HG02870 (cell line): ENCODE measurements around the gene NDUFA1.
"Not testable (repeated sequence)": the region's sequence is repeated elsewhere in the genome, so short reads cannot be mapped to it uniquely, and the experiment has no call there.

ENCODE experiments used
- ATAC-seq: cut with Tn5 transposase; IDR thresholded peaks from one replicate; pipeline ENCODE4 v1.9.1; 2021; ENCODE audit warnings: mild to moderate bottlenecking, moderate library complexity; ENCODE audit not compliant: unreplicated experiment

Gene NDUFA1

DNA sequence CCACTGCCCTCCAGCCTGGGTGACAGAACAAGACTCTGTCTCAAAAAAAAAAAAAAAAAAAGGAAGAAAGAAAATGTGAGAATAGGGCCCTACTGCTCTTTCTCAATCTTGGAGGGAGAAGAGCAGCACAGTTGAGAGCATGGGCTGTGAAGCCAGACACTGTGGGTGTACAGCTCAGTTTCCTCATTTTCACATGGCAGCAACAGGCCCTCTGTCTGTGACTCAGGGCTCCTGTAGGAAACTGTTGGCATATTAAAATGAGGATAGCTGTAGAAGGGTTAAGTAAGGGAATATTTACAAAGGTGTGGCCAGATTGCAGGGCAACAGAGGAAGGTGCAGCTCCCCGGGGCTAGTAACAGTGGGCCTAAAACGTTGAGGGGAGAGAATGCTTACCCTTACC, 27.5 kb downstream of the NDUFA1 start:
- no peak for ATAC-seq

DNA sequence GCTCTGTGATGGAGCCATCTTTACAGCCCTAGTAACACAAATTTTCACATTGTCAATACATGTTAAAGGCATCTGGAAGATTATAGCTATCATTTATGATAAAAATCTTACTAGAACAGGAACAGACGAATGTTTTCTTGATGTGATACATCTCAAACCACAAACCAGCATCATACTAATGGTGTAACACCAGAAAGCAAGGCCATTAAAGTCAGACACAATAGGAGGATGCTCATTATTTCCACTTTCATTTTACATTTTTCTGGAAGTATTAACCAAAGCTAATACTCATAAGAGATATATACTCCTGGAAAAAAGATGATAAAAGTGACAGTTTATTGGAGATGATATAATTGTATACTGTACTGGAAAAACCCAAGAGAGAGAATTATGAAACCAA, 29.3 kb downstream of the NDUFA1 start:
- no peak for ATAC-seq

DNA sequence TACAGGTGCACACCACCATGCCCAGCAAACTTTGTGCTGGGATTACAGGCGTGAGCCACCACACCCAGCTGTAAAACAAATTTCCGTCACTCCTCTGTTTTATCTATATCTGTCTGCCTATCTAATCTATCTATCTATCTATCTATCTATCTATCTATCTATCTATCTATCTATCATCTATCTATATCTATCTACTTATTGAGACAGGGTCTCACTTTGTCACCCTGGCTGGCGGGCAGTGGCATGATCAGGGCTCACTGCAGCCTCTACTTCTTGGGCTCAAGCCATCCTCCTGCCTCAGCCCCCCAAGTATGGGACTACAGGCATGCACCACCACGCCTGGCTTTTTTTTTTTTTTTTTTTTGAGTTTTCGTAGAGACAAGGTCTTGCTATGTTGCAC, 44.7 kb downstream of the NDUFA1 start:
- ATAC-seq = no peak

DNA sequence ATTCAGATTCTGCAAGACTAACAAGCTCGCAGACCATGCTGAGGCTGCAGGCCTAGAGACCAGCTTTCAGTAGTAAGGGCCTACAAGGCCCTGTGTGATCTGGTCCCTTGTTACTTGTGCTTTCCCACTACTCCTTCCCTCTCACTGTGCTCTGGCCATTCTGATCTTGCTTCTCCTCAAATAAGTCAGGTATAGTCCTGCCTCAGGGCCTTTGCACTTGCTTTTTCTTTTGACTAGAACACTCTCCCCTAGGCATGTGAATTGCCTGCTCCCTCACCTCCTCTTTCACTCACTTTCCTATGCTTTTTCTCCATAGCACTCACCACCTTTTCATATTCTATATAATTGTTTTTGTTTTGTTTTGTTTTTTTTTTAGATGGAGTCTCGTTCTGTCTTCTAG, 46.2 kb downstream of the NDUFA1 start:
- no peak for ATAC-seq

DNA sequence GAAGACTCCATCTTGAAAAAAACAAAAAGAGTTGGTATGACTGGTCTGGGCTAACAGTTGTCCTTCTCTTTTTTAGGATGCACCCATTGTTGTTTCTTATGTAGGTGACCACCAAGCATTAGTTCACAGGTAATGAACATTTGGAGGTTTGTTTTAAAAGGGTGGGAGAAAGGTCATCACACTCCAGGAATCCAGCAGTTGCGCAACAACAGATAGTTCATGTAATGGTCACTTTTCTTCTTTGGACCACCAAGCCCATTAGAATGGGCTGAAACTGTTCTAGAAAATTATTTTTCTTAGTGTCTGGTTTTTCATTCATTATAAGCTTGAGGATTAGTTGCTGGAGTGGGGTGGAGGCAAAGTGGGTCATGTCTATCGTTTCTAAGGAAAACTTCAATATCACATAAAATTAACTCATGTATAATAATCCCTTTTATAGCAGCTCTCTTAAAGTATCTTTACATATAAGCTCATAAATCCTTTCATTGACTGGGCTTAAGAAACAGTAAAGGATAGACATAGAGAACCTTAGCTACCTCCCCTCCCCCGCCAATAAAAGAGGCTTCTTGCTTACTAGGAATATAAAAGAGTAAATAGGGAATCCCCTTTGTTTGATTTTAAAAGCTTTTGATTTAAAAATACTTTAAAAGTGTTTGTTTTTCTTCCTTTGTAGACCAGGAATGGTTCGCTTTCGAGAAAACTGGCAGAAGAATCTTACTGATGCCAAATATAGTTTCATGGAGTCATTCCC, 48.4 kb downstream of the NDUFA1 start:
- ATAC-seq = no peak

DNA sequence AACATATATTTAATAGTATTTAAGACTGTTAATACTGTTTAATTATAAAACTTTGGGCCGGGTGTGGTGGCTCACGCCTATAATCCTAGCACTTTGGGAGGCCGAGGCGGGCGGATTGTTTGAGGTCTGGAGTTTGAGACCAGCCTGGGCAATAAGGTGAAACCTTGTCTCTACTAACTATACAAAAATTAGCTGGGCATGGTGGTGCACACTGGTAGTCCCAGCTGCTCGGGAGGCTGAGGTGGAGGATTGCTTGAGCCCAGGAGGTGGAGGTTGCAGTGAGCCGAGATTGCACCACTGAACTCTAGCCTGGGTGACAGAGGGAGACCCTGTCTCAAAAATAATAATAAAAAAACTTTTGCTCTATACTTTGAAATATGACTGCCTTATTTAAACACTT, 50.8 kb downstream of the NDUFA1 start:
- not testable (repeated sequence) for ATAC-seq
